ENCODE data around the gene BLCAP.
"Not testable (repeated sequence)": the region's sequence is repeated elsewhere in the genome, so short reads cannot be mapped to it uniquely, and the experiment has no call there.

The BLCAP gene

GRCh38 chr20:37479925-37480691, 47.6 kb downstream of the BLCAP start:
- DNase-seq: no peak

GRCh38 chr20:37479266-37479665, 48.4 kb downstream of the BLCAP start:
- DNase-seq: no peak

- DNase-seq: no peak
Observed at GRCh38 chr20:37477041-37477440, 50.6 kb downstream of the BLCAP start.

- no peak for DNase-seq
Observed at GRCh38 chr20:37475252-37475651, 52.4 kb downstream of the BLCAP start.

GRCh38 chr20:37474386-37474785, 53.3 kb downstream of the BLCAP start:
- no peak for DNase-seq

- no peak for DNase-seq
Observed at GRCh38 chr20:37473249-37474000, 54.3 kb downstream of the BLCAP start.

GRCh38 chr20:37472435-37472834, 55.2 kb downstream of the BLCAP start:
- DNase-seq: not testable (repeated sequence)

- DNase-seq: no peak
Observed at GRCh38 chr20:37471741-37472235, 55.9 kb downstream of the BLCAP start.

GRCh38 chr20:37470190-37470589, 57.5 kb downstream of the BLCAP start:
- not testable (repeated sequence) for DNase-seq

- no peak for DNase-seq
Observed at GRCh38 chr20:37469531-37469930, 58.1 kb downstream of the BLCAP start.

- DNase-seq: no peak
Observed at GRCh38 chr20:37468886-37469285, 58.8 kb downstream of the BLCAP start.

Measured in inflammatory macrophage treated with lipopolysaccharide for 4 hours (primary cell).